Omental fat pad (tissue), 4 donors: ENCODE data around the gene FAM13A. TPM values are rescaled to one million over a fixed set of nuclear protein-coding genes. Genes with fewer than 3 reads are reported as not detected.

ENCODE experiments used
- ATAC-seq: fragments of 150-250 bp; one replicate; pipeline ENCODE4 v1.9.1; 2016; ENCODE audit warnings: mild to moderate bottlenecking, moderate library complexity; ENCODE audit not compliant: low FRiP score
- DNase-seq: peaks from one replicate; pipeline ENCODE4 v3.0.0-alpha.2; 2019; ENCODE audit warnings: low spot score
- CTCF ChIP-seq, 3 donors: fragments of 450-650 bp; IDR thresholded peaks; one replicate each; pipeline ENCODE4 v1.5.1; 2016 to 2017; ENCODE audit warnings: antibody characterized with exemption in 3 of 3, mild to moderate bottlenecking in 3 of 3, moderate library complexity in 2 of 3
- total RNA-seq, 4 donors: library from RNA; depleted of rRNA; stranded (reverse); fragments of >200 nt; gene quantifications; one replicate each; pipeline ENCODE4 v1.1.0, GENCODE V29; 2016

FAM13A gene
- 10 to 100 TPM; 48.5 to 84.2 (median 51.2) TPM for total RNA-seq

GRCh38 chr4:89056953-89057398 lies at the start of gene FAM13A:
FAM13A (minus strand) TSS chr4:89057185; CDS start chr4:89056964, 221 bp downstream.
- DNase-seq = peak; percentile 44
- TF ChIP-seq CTCF (IDR thresholded peaks at IDR 0.05) = no peak
- ATAC-seq = peak; percentile 90

- ATAC-seq = no peak
- no peak for TF ChIP-seq CTCF (IDR thresholded peaks at IDR 0.05)
- DNase-seq = no peak
Measured at GRCh38 chr4:89105726-89106125, 48.7 kb upstream of the FAM13A start.

GRCh38 chr4:89101256-89102161 lies 44.5 kb upstream of the FAM13A start:
- TF ChIP-seq CTCF (IDR thresholded peaks at IDR 0.05) = no peak
- no peak for ATAC-seq
- DNase-seq = no peak

- ATAC-seq (no peak), DNase-seq (no peak)
- TF ChIP-seq CTCF (IDR thresholded peaks at IDR 0.05) = no peak
Measured at GRCh38 chr4:89100853-89101252, 43.9 kb upstream of the FAM13A start.

GRCh38 chr4:89099471-89099870 lies 42.5 kb upstream of the FAM13A start:
- ATAC-seq = no peak
- TF ChIP-seq CTCF (IDR thresholded peaks at IDR 0.05) = no peak
- DNase-seq = no peak

- no peak for DNase-seq
- no peak for TF ChIP-seq CTCF (IDR thresholded peaks at IDR 0.05)
- ATAC-seq = no peak
Measured at GRCh38 chr4:89099034-89099433, 42.0 kb upstream of the FAM13A start.

GRCh38 chr4:89078300-89078699 lies 21.3 kb upstream of the FAM13A start:
- ATAC-seq (no peak), DNase-seq (no peak)
- no peak for TF ChIP-seq CTCF (IDR thresholded peaks at IDR 0.05)
